Smooth muscle cell (in vitro differentiated cells): Measurements from ENCODE around the gene HNF1B. TPM values are rescaled to one million over a fixed set of nuclear protein-coding genes. Genes with fewer than 3 reads are reported as not detected.

Source experiments
- DNase-seq: peaks from one replicate; lab custom pipeline; 2025; ENCODE audit not compliant: unreplicated experiment; lab: John Stamatoyannopoulos, UW
- H2AFZ ChIP-seq: fragments of 200-600 bp; sonication (generic); 2 replicates; pipeline ENCODE4 v1.6.0; 2016; ENCODE audit warnings: antibody characterized with exemption, low read depth, mild to moderate bottlenecking
- H3F3A ChIP-seq: fragments of 200-600 bp; sonication (generic); 2 replicates; pipeline ENCODE4 v1.6.0; 2017; ENCODE audit warnings: antibody characterized with exemption, low read depth
- H3K27ac ChIP-seq: fragments of 200-600 bp; sonication (generic); 2 replicates; pipeline ENCODE4 v1.5.1; 2016; ENCODE audit warnings: low read depth, mild to moderate bottlenecking
- H3K27me3 ChIP-seq: fragments of 200-600 bp; sonication (generic); 2 replicates; pipeline ENCODE4 v1.6.1; 2016; ENCODE audit warnings: low read depth, mild to moderate bottlenecking
- H3K36me3 ChIP-seq: fragments of 200-600 bp; sonication (generic); 2 replicates; pipeline ENCODE4 v1.5.1; 2016; ENCODE audit warnings: low read depth
- H3K4me1 ChIP-seq: fragments of 200-600 bp; sonication (generic); 2 replicates; pipeline ENCODE4 v1.5.1; 2016; ENCODE audit warnings: low read depth
- H3K4me2 ChIP-seq: fragments of 200-600 bp; sonication (generic); 2 replicates; pipeline ENCODE4 v1.6.0; 2016; ENCODE audit warnings: mild to moderate bottlenecking
- H3K4me3 ChIP-seq: fragments of 200-600 bp; sonication (generic); 2 replicates; pipeline ENCODE4 v1.5.1; 2016; ENCODE audit warnings: mild to moderate bottlenecking
- H3K79me2 ChIP-seq: fragments of 200-600 bp; sonication (generic); 2 replicates; pipeline ENCODE4 v1.6.0; 2016; ENCODE audit warnings: low read depth, mild to moderate bottlenecking
- H3K9ac ChIP-seq: fragments of 200-600 bp; sonication (generic); 2 replicates; pipeline ENCODE4 v1.6.0; 2016; ENCODE audit warnings: low read depth
- H3K9me3 ChIP-seq: fragments of 200-600 bp; sonication (generic); replicated peaks from 2 replicates; pipeline ENCODE4 v1.5.1; 2016; ENCODE audit warnings: low read depth
- H4K20me1 ChIP-seq: fragments of 200-600 bp; sonication (generic); 2 replicates; pipeline ENCODE4 v1.6.0; 2016; ENCODE audit warnings: low read depth
- CTCF ChIP-seq: fragments of 200-600 bp; sonication (generic); IDR thresholded peaks from 2 replicates; pipeline ENCODE4 v1.5.1; 2017; ENCODE audit warnings: borderline replicate concordance, mild to moderate bottlenecking, antibody characterized with exemption; ENCODE audit not compliant: insufficient read depth, poor library complexity, severe bottlenecking
- WGBS: methylation state at CpG from one replicate; pipeline ENCODE4 v1.1.7; 2016; ENCODE audit warnings: low lambda C conversion rate; 5-methylcytosine and 5-hydroxymethylcytosine counted together
- polyA plus RNA-seq: library from polyadenylated mRNA; unstranded; fragments of >200 nt; fragmentation: Nextera tagmentation; extraction: Ambion mirVana; gene quantifications from 2 replicates; pipeline ENCODE4 v1.2.1, GENCODE V29; 2016
- total RNA-seq: library from RNA; depleted of rRNA; stranded (reverse); fragments of >200 nt; gene quantifications from 2 replicates; pipeline ENCODE4 v1.2.3, GENCODE V29; 2014

HNF1B gene
- total and polyA plus RNA-seq, 2 experiments from 2014 or later, result not detected

DNA sequence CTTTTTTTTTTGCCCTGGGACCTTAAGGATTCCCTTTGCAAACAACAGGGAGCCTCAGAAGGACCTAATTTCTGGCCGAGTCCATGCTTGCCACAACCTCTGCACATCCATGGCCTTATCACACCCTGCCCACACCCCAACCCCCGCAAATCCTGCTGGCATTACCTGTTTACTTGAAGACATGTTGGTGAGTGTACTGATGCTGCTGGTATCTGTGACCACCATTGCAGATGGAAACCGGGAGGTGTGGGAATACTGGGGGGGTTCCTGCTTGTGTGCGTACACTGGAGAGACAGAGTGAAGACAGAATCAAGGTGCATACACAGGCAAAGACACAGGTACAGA, 46.0 kb downstream of the HNF1B start:
- H3K4me2 ChIP-seq, result no peak overlapping the region
- no peaks in the 10 kb centered on the region for H3K9me3 ChIP-seq
- no peak overlapping the region for H2AFZ ChIP-seq
- H3K27ac ChIP-seq, result no peak overlapping the region
- 89% methylated on average over 4 of the region's 4 CpGs for WGBS
- no peak overlapping the region for H3K9ac ChIP-seq
- no peaks in the 10 kb centered on the region for H3F3A ChIP-seq
- H3K4me1 ChIP-seq, result no peaks in the 10 kb centered on the region
- no peaks in the 10 kb centered on the region for H3K36me3 ChIP-seq
- H3K27me3 ChIP-seq, result no peaks in the 10 kb centered on the region
- no peak for TF ChIP-seq CTCF
- H3K79me2 ChIP-seq, result no peaks in the 10 kb centered on the region
- H3K4me3 ChIP-seq, result no peak overlapping the region
- H4K20me1 ChIP-seq, result no peaks in the 10 kb centered on the region
- no peak for DNase-seq

GRCh38 chr17:37698132-37698910, 46.5 kb downstream of the HNF1B start:
- TF ChIP-seq CTCF, result no peak
- no peak for DNase-seq
- no peak overlapping the region for H2AFZ ChIP-seq
- no peaks in the 10 kb centered on the region for H3K9me3 ChIP-seq
- no peak overlapping the region for H3K4me3 ChIP-seq
- H3K27me3 ChIP-seq, result no peaks in the 10 kb centered on the region
- no peaks in the 10 kb centered on the region for H3K36me3 ChIP-seq
- H3K79me2 ChIP-seq, result no peaks in the 10 kb centered on the region
- H4K20me1 ChIP-seq, result no peaks in the 10 kb centered on the region
- no peak overlapping the region for H3K9ac ChIP-seq
- H3K4me1 ChIP-seq, result no peaks in the 10 kb centered on the region
- no peaks in the 10 kb centered on the region for H3F3A ChIP-seq
- 89% methylated on average over 5 of the region's 5 CpGs for WGBS
- H3K27ac ChIP-seq, result no peak overlapping the region
- no peak overlapping the region for H3K4me2 ChIP-seq

- Histone ChIP-seq H3K27ac (no peak overlapping the region), H3K36me3 (no peaks in the 10 kb centered on the region), H3F3A (no peaks in the 10 kb centered on the region), H3K9ac (no peak overlapping the region), H3K9me3 (no peaks in the 10 kb centered on the region), H3K4me3 (no peak overlapping the region), H3K27me3 (no peaks in the 10 kb centered on the region), H3K79me2 (no peaks in the 10 kb centered on the region), H4K20me1 (no peaks in the 10 kb centered on the region), H3K4me1 (no peaks in the 10 kb centered on the region), H3K4me2 (no peak overlapping the region), H2AFZ (no peak overlapping the region)
- no peak for DNase-seq
- TF ChIP-seq CTCF, result no peak
- WGBS, result 88% methylated on average over 8 of the region's 8 CpGs
Measured at GRCh38 chr17:37697381-37697780, 47.5 kb downstream of the HNF1B start.

- Histone ChIP-seq H3K4me2 (no peak overlapping the region), H3K36me3 (no peaks in the 10 kb centered on the region), H3K4me1 (no peaks in the 10 kb centered on the region), H3F3A (no peaks in the 10 kb centered on the region), H3K9me3 (no peaks in the 10 kb centered on the region), H3K27ac (no peak overlapping the region), H2AFZ (no peak overlapping the region), H3K4me3 (no peak overlapping the region), H3K27me3 (no peaks in the 10 kb centered on the region), H3K9ac (no peak overlapping the region), H3K79me2 (no peaks in the 10 kb centered on the region), H4K20me1 (no peaks in the 10 kb centered on the region)
- DNase-seq, result no peak
- WGBS, result 98% methylated on average over 7 of the region's 7 CpGs
- TF ChIP-seq CTCF, result no peak
Measured at GRCh38 chr17:37696366-37696765, 48.5 kb downstream of the HNF1B start.
